NT2/D1 (cell line): ENCODE results near the gene RHBG.

Source experiments
- DNase-seq: peaks from one replicate; pipeline ENCODE4 v3.0.0-alpha.2; 2011; ENCODE audit warnings: low read depth, low spot score
- H3K27me3 ChIP-seq: 2 replicates; pipeline ENCODE4 v1.6.0; 2011; ENCODE audit warnings: mild to moderate bottlenecking; ENCODE audit not compliant: insufficient read length, insufficient read depth
- H3K36me3 ChIP-seq: 2 replicates; pipeline ENCODE4 v1.6.1; 2011; ENCODE audit warnings: mild to moderate bottlenecking, low read length, mixed read lengths; ENCODE audit not compliant: insufficient read depth, insufficient read length
- H3K4me1 ChIP-seq: 2 replicates; pipeline ENCODE4 v1.5.1; 2011; ENCODE audit not compliant: insufficient read depth, insufficient read length
- H3K4me3 ChIP-seq: 2 replicates; pipeline ENCODE4 v1.5.1; 2011; ENCODE audit warnings: low read depth; ENCODE audit not compliant: insufficient read length
- H3K9ac ChIP-seq: 2 replicates; pipeline ENCODE4 v1.6.0; 2011; ENCODE audit warnings: low read depth; ENCODE audit not compliant: insufficient read length
- H3K9me3 ChIP-seq: 2 replicates; pipeline ENCODE4 v1.5.1; 2011; ENCODE audit warnings: mild to moderate bottlenecking, low read length; ENCODE audit not compliant: insufficient read depth
- SUZ12 ChIP-seq: IDR thresholded peaks from 2 replicates; pipeline ENCODE4 v1.6.1; 2011; ENCODE audit not compliant: insufficient read length, insufficient read depth; ENCODE audit errors: extremely low read depth
- YY1 ChIP-seq: IDR thresholded peaks from 2 replicates; pipeline ENCODE4 v1.6.1; 2011; ENCODE audit not compliant: insufficient read length, insufficient read depth
- ZNF274 ChIP-seq: IDR thresholded peaks from 2 replicates; pipeline ENCODE4 v1.6.1; 2011; ENCODE audit warnings: mild to moderate bottlenecking, low read depth, low read length

Gene RHBG

GRCh38 chr1:156410740-156411139 is 41.7 kb downstream of the RHBG start:
- H3K9me3 ChIP-seq, result no peaks in the 10 kb centered on the region
- no peak for TF ChIP-seq YY1
- TF ChIP-seq ZNF274, result no peak
- TF ChIP-seq SUZ12, result no peak
- no peak overlapping the region for H3K4me3 ChIP-seq
- no peak overlapping the region for H3K9ac ChIP-seq
- no peaks in the 10 kb centered on the region for H3K27me3 ChIP-seq
- no peak for DNase-seq
- H3K36me3 ChIP-seq, result peaks cover 23% of the 10 kb centered on the region
- H3K4me1 ChIP-seq, result peaks cover 7% of the 10 kb centered on the region

- Histone ChIP-seq H3K4me1 (peaks cover 7% of the 10 kb centered on the region), H3K9ac (no peak overlapping the region), H3K36me3 (peaks cover 29% of the 10 kb centered on the region), H3K9me3 (no peaks in the 10 kb centered on the region), H3K27me3 (peaks cover 4% of the 10 kb centered on the region), H3K4me3 (no peak overlapping the region)
- TF ChIP-seq YY1, result peak; percentile 28
- no peak for TF ChIP-seq SUZ12
- TF ChIP-seq ZNF274, result no peak
- DNase-seq, result no peak
Observed at GRCh38 chr1:156412653-156413321, 43.8 kb downstream of the RHBG start.

- H3K9me3 ChIP-seq, result no peaks in the 10 kb centered on the region
- H3K9ac ChIP-seq, result no peak overlapping the region
- no peak for TF ChIP-seq ZNF274
- no peak for TF ChIP-seq SUZ12
- no peak for TF ChIP-seq YY1
- peaks cover 29% of the 10 kb centered on the region for H3K36me3 ChIP-seq
- H3K4me3 ChIP-seq, result no peak overlapping the region
- H3K27me3 ChIP-seq, result peaks cover 4% of the 10 kb centered on the region
- no peak for DNase-seq
- peaks cover 7% of the 10 kb centered on the region for H3K4me1 ChIP-seq
Observed at GRCh38 chr1:156413391-156414246, 44.6 kb downstream of the RHBG start.

GRCh38 chr1:156414461-156415064 is 45.6 kb downstream of the RHBG start:
- no peak for TF ChIP-seq ZNF274
- no peak for TF ChIP-seq SUZ12
- no peak for TF ChIP-seq YY1
- no peak for DNase-seq
- H3K27me3 ChIP-seq, result peaks cover 10% of the 10 kb centered on the region

GRCh38 chr1:156416993-156417392 is 48.0 kb downstream of the RHBG start:
- Histone ChIP-seq H3K36me3 (peaks cover 29% of the 10 kb centered on the region), H3K4me3 (no peak overlapping the region), H3K27me3 (peaks cover 33% of the 10 kb centered on the region), H3K4me1 (peaks cover 14% of the 10 kb centered on the region), H3K9ac (no peak overlapping the region), H3K9me3 (no peaks in the 10 kb centered on the region)
- no peak for TF ChIP-seq SUZ12
- no peak for TF ChIP-seq ZNF274
- TF ChIP-seq YY1, result no peak
- DNase-seq, result no peak

More at GRCh38 chr1:156414461-156415064, 45.6 kb downstream of the RHBG start:
- peaks cover 29% of the 10 kb centered on the region for H3K36me3 ChIP-seq
- no peaks in the 10 kb centered on the region for H3K9me3 ChIP-seq
- no peak overlapping the region for H3K4me3 ChIP-seq
- H3K4me1 ChIP-seq, result peaks cover 6% of the 10 kb centered on the region
- H3K9ac ChIP-seq, result no peak overlapping the region

GRCh38 chr1:156417401-156418020 is 48.5 kb downstream of the RHBG start:
- H3K4me3 ChIP-seq, result no peak overlapping the region
- TF ChIP-seq YY1 (no peak), ZNF274 (no peak), SUZ12 (no peak)
- DNase-seq, result no peak
- no peaks in the 10 kb centered on the region for H3K9me3 ChIP-seq
- peaks cover 17% of the 10 kb centered on the region for H3K4me1 ChIP-seq
- H3K36me3 ChIP-seq, result peaks cover 27% of the 10 kb centered on the region
- peaks cover 38% of the 10 kb centered on the region for H3K27me3 ChIP-seq
- H3K9ac ChIP-seq, result no peak overlapping the region

GRCh38 chr1:156418416-156419070 is 49.5 kb downstream of the RHBG start:
- Histone ChIP-seq H3K4me3 (no peak overlapping the region), H3K4me1 (peaks cover 17% of the 10 kb centered on the region), H3K36me3 (peaks cover 17% of the 10 kb centered on the region), H3K9me3 (no peaks in the 10 kb centered on the region), H3K9ac (no peak overlapping the region), H3K27me3 (peaks cover 49% of the 10 kb centered on the region)
- no peak for DNase-seq
- no peak for TF ChIP-seq ZNF274
- no peak for TF ChIP-seq SUZ12
- TF ChIP-seq YY1, result no peak
